Right hindlimb (tissue), 1 donor: ENCODE data around the gene SPACA9.

ENCODE experiments used
- DNase-seq: peaks from one replicate; pipeline ENCODE4 v3.0.0-alpha.2; 2018

The SPACA9 gene

DNA sequence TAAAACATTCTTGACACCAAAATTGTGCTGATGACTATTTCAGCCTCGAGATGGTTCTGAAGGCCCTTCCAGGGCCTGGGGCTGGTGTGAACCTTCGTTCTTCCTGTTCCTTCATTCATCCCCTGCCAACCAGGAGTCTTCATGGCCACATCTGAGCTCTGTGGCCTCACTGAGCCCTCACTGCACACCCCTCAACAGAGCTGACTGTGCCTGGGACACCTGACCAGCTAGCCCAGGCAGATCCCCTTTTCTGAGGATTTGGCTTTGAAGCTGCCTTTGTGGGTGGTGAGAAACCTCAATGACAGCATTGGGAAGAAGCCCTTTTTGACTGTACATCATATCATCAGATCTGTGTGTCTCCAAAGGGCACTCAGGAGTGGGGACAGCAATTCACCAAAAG is 14.4 kb upstream of the SPACA9 start:
- DNase-seq, result no peak

DNA sequence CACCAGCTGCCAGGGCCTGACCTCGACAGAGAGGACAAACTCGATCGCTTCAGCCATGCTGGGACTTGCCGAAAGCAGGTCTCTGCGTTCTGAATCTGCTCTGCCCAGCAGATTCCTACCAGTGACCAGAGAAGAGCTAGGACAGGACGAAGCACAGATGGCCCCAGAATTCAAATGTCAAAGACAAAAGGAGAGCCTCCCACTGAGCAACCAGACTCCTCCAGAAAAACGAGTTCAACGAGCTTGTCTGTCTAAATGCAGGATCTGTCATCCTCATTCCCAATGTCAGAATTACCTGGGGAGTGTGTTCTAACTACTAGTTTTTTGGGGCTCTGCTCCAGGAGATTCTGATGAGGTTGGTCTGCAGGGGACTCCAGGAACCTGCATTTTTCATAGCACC is 14.0 kb upstream of the SPACA9 start:
- no peak for DNase-seq

DNA sequence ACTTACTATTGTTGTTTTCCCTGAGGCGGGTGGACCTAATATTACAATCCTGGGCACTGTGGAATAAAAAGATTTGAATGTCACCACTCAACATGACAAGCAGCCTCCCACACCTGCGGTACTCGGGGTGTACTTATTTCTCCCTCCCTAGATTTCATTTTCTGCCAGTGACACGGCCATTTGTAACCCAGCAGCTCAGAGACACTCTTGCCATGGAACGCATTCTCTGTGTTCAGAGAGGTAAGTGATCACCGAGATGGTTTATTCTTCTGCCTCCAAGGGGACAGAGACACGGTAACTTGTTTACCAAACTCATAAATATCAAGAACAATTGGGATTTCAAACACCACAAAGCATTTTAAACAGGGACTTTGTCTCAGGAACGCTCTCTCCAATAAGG is 11.8 kb upstream of the SPACA9 start:
- no peak for DNase-seq

DNA sequence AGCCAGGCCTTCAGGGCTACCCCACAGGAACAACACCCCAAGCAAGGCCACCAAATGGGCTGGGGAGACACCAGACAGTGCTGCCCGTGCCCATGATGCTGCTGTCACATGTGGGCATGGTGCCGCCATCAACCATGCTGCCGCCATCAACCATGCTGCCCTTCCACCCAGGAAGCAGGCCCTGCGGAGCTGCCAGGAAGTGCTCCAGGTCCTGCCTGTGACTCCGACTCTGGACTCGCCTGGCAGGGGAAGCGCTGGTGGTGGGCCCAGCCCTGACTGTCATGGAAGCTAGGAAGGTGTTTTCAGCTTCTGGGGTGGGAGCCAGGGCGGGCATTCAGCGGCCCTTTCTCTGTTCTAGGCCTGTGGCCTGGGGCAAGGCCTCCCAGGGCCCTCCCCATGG is 9.4 kb upstream of the SPACA9 start:
- DNase-seq, result no peak

DNA sequence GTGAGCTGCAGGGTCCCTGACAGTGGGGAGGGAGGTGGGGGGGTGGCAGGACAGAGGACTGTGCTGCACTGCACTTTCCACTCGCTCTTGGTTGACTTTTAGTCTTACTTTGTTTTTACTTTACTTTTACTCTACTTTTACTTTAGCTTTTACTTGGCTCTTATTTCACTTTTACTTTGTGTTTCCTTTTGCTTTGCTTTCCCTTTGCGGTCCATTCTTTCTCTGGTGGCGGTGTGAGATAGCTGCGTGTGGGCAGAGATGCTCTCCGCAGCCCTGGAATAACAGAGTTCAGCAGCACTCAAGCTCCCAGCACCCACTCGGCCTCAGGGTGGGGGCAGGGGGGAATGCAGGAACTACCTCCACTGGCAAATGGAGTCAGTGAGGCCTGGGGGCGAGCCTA is 5.3 kb upstream of the SPACA9 start:
- DNase-seq, result no peak

DNA sequence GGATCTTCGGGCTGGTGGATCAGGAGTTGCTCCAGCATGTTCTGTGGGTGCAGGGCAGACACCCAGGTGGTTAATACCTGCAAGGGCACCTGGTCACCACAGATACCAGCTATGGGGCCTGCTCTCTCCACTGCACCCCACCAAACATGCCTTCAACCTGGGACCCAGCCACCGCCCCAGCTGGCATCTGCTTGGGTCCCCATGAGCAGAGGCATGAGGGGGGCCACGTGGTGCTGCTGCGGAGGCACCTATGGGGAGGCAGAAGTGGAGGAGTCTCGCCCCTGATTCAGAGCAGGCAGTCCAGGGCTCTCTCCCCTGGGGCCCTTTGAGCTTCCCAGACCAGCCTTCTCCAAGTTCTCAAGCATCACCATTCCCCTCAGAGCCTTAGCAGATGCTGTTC is 3.5 kb upstream of the SPACA9 start:
- no peak for DNase-seq

DNA sequence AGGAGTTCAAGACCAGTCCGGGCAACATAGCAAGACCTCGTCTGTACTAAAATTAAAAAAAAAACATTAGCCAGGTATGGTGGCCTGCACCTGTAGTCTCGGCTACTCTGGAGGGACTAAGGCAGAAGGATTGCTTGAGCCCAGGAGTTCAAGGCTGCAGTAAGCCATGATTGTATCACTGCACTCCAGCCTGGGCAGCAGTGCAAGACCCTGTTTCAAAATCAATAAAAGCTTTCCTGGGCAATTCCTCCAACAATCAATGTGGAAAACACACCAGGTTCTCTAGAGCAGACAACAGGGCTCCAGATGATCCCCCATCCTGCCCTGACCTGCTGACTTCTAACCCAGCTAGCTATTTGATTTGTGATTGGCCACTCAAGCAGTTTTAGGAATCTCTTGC is 1.8 kb upstream of the SPACA9 start:
- no peak for DNase-seq

DNA sequence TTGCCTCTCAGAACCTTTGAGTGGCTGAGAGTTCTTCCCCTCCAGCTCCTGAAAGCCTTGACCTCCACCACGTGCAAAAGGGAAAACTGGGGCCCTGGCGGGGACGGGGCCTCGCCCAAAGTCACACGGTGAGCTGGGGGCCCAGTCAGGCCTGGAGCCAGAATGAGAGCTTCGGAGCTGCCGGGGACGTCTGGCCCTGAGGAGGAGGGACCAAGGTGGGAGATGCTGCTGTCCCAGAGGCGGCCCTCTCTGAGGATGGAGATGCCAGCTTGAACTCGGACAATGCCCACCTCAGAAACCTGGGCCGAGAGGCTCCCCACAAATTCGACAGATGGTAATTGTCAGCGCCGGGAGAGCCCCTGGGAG is 1.3 kb upstream of the SPACA9 start:
- no peak for DNase-seq

DNA sequence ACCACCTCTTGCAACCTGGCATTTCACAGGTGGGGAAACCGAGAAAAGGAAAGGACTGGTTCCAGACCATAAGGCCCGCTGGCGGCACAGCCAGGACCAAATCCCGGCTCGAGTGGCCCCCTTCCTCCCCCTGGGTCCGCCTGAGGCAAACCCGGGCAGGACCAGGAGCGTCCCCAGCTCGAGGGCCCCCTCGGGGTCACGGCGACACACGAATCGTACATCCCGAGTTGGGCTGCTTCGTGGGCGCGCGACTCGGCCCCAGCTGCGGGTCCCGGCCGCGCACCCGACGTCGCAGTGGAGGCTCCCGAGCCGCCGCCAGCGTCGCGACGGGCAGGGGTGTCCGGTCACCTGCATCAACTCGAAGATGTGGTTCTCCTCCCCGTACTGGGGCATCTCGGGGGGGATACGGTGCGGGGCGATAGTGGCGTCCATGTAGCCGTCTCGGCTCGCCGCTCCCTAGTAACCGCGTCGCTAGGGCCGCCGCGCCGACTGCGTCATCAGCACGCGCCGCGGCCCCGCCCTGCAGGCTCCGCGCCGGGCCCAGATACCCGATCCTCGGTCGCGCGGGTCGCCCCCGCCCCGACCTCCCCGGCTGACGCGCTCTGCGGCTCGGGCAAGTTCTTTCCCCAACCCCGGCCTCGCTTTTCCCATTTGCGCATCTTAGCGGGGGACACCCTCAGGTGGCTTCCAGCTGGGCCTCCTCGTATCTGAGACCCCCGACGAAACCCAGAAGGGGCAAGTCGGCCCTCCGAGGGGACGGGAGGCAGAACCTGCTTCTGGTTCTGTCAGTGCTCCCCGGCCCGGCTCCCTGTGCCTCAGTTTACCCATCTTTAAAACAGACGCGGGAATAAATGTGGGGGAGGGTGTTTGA is 639 bp upstream of the SPACA9 start, which contains the start of gene AK8:
TSS of gene AK8 (minus strand) at position 461 of the 871 bp plus-strand sequence. CDS start at position 432, 29 bp downstream.
- peak; percentile 86 for DNase-seq

DNA sequence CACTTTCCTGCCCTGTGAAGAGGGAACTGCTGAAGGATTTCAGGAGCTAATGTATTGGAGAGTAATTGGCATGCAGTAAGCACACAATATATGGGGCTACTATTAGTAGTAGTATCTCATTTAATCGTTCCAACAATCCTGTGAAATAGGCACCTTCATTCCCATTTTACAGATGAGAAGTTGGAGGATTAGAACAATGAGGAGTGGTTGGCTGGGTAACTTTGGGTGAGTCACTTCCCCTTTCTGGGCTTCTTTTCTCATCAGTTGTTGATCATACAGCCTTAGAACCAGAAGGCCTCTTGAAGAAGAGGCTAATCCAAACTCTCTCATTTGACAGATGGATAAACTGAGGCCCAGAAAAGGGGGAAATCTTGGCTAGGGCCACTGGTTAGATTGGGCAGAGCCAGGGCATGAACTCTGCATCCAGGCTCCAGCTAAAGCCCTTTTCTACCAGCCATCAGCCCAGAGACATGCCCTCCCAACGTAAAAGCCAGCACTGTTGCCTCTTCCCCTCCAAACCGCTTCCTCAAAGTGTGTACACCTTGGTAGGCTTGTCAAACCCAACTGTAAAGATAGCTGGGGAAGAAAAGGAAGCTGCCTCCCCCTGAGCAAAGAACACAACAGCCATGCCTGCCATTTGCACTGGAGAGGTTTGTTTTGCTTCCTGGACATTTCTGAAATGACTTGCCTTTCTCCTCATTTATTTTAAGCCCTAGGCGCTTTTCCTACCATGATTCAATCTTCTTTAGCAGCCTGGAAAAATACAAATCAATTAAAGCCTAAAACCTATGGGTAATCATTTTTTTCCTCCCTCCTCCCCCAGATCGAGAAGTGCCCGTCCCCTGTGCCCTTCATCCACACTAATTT is 992 bp downstream of the SPACA9 start:
- DNase-seq, result no peak

DNA sequence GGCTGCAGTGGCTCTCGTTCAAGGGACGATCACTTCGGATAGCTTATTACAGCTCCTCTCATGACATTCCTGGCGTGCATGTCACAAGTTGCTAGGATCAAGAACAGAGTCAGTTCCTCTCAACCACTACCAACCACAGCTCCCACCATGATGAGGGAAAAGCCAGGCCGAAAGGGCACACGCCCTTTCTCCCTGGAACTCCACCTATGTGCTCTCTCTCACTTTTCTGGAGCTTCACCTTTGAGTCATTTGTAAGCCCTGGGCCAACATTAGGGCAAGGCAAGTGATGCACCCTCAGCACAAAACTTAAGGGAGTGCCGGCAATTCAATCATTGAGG is 1.6 kb downstream of the SPACA9 start:
- DNase-seq, result no peak

DNA sequence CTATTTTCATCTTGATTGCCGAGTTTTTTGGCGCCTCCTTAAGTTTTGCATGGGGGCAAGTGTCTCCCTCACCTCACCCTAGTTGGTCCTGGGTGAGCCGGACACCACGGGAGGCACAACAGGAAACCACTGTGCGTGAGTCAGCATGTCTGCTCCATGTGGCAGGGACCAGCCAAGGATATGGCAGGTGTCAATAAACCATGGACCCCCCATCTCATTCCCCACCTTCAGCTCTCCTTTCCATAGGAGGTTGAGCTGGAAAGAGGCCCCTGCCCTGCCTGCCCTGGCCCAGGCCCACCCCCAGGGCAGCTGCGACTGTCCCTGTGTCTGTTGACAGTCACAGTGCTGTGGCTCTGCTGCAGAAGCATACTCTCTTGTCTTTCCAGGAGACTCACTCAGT is 3.1 kb downstream of the SPACA9 start:
- DNase-seq, result no peak

DNA sequence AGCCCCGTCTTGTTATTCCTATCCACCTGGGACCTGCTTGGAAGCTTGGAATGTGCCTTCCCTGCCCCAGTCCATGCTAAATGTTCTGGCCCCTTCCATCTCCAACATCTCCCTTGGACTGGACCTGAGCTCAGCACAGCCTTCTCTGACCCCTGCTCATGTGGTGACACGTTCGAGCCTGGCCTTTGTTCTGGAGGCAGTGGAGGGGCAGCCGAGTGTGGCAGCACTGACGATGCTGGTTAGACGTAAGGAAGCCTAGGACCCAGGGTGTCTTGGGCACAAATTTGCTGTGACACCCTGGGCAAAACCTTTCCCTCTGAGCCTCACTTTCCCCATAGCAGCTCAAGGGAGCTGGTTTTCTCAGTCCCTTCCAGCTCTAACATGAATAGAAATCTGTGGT is 3.9 kb downstream of the SPACA9 start:
- no peak for DNase-seq

DNA sequence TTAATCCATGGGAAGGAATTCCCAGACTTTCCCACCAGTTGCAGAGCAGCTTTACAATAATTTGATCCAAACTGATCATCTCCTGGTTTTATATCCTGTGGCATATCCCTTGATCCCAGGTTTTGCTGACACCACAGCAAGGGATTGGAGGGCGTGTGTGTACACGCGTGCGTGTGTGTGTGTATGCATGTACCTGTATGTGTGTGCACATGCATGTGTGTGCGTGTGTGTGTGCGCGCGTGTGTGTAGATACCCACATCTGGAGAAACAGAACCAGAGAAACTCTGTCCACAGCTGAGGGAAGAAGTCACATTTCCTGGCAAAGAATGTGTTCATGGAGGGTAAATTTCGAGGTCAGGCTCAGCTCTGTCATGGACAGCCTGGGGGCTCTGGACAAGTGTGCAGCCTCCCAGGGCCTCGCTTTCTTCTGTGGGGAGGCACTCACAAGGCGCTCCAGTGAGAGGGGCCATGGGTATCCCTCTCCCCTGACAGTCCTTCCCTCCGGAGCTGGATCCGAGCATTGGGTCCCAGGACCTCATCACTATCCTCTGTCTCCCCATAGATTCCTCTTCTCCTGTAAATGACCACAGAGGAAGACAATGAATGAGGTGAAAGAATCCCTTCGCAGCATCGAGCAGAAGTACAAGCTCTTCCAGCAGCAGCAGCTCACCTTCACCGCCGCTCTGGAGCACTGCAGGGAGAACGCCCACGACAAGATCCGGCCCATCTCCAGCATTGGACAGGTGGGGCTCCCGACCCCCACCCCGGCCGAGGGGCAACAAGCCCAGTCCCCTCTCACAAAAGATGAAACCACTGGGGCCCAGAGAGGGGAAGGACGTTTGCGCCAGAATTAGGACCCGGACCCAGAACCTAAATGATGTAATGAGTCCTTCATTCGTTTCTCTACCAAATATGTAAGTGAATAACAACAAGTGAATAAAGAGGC is 4.9 kb downstream of the SPACA9 start:
- no peak for DNase-seq

DNA sequence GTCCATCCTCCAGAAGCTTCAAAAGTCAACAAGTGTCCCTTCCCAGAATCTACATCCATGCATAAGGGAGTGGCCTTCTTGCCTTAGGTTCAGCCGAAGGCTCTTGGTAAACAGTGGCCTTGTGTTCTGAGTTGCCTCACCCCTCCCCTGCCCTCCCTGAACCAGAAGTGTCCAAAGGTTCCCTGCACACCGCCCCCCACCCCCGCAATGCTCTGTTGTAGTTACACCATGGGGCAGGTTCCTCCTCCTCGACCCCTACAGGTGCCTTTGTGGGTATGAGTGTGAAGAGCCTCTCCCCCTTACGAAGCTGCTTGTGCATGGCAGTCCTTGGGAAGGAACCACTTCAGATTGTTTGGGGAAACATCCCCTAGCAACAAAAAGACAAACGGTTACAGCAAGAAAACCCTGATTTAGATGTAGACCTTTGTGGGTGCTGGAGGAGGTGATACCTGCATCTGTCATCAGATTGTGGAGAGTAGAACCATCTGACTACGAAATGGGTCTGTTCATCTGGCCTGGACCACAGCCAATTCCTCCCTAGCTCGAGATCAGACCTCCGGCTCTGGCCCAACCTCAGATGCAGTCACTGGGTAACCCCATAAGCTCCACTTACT is 7.1 kb downstream of the SPACA9 start:
- no peak for DNase-seq

DNA sequence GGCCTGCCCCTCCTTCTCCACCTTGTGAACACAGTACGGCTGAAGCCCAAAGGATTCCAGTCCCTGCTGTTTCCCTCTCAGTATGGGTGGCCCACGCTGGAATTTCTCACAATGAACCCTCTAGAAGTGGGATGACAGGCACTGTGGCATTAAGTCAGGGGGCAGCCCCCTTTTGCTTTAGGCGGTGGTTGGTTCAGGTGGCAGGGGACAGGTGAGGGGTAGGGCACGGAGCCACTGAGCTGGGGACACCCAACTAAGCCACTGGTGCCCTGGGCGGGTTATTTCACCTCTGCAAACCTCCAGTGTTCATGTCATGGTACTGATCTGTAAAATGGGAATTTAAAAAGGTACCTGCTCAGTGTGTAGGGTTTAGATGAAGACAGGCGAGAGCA is 7.6 kb downstream of the SPACA9 start:
- DNase-seq, result no peak

DNA sequence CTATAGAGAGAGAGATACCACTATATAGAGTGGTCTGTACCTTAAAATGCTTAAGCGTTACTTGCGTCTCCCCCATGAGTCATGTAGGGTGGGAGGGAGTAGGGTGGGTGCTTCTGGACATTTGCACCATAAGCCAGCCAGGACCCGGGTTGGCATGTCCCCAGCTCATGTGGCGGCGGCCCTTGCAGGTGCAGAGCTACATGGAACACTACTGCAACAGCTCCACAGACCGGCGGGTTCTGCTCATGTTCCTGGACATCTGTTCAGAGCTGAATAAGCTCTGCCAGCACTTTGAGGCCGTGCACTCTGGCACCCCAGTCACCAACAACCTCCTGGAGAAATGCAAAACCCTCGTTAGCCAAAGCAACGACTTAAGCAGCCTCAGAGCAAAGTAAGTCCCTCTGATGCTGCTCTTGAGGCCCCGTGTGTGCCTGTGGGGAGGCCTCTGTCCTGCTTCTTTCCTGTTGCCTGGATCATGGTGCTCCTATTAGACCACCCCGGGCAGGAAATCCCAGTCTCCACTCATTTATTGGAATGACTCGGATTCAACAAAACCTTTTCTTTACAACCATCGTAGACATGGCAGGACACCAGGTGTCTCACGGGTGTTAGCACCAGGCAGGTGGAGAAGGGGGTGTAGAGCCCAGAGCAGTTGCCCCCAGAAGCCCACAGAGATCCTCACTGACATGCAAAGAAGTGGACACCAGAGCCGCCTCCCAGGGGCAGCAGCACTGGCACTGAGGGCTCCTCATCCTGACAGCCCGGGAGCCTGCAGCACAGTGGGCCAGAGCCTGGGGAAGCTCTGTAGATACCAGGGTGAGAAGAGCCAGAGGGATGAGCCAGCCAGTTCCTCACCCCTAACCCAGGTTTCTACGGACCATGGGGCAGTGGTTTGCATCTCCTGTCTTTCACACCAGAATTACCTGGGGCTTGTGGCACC is 8.8 kb downstream of the SPACA9 start:
- no peak for DNase-seq

DNA sequence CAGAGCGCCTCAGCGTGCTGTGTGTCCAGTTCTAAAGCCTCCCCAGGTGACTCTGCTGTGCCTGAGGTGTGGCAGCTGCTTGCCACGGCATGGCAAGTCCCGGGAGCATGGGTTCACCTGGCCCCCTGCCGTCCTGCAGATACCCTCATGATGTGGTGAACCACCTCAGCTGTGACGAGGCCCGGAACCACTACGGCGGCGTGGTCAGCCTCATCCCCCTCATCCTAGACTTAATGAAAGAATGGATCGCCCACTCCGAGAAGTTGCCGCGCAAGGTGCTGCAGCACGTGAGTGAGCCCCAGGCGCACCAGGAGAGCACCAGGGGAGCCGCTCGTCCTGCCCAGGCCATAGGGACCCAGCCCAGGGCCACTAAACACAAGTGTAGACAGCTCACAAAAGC is 9.5 kb downstream of the SPACA9 start:
- no peak for DNase-seq

DNA sequence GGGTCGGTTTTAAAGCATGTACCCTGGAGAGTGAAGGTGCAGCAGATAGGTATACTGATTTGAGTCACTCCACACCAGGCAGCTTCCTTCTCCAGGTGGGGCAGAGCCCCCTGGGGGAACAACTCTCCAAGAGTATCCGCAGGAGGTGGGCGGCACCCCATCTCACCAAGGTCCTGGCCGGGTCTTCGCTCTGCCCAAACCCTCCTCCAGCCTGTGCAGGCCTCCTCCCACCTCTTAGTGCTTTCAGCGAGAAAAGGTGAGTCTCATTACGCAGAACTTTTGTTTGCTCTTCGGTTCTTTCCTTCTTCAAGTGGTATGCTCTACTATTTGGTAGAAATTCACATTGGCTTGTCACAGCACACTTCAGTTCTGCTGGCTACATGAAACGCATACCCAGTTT is 13.7 kb downstream of the SPACA9 start:
- no peak for DNase-seq

DNA sequence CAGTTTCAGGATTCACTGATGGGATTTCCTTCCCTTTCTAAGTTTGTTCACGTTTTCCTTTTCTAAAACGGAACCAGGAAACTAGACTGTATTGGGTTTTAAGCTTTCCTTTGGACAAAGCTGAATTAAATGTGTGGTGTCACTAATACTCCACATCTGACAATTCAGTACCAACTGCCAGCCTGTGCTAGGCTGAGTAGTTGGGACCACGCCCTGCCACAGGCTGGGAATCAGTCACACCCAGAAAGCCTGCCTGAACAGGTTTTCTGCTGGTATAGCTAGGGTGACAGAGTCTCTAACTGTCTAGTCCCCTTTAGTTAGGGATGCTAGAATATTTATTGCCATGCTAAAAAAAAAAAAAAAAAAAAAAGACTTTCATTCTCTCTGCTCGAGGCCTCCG is 15.6 kb downstream of the SPACA9 start:
- DNase-seq, result no peak
